GM18511 (cell line): ENCODE data around the gene CEP68.
"Not testable (repeated sequence)": the region's sequence is repeated elsewhere in the genome, so short reads cannot be mapped to it uniquely, and the experiment has no call there.

ENCODE experiments used
- ATAC-seq: cut with Tn5 transposase; IDR thresholded peaks from one replicate; pipeline ENCODE4 v1.9.1; 2021; ENCODE audit warnings: mild to moderate bottlenecking, moderate library complexity; ENCODE audit not compliant: unreplicated experiment

The CEP68 gene

DNA sequence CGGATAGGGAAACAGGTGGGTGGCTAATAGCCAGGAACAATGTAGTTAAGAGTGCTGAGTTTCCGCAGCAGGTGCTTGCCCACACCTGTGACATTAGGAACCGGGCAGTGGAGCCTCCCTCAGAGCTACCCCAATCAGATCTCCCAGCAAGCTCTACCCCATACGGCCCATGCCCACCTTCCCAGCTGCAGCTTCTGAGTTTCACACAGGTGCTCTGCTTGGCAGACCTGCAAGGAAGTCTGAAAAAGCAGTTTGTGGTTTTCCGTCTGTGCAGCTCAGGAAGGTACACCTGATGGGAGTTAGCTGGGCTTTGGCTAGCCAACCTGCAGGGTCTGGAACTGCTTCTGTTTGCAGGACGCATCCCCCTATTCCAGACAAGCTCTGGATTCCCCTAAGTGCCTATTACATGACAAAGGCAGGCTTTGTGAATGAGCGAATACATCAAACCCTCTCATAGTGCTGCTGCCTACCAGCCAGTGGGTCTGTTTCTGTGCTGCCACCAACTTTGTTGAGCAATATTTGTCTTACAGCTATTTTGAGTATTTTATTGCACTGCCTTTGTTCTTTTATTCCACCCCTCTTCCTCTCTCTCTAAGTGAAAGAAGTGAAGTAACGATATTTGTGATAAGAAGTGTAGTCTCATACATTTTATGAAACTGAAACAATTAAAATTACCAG lies 24.7 kb upstream of the CEP68 start:
- ATAC-seq: peak; percentile 27

DNA sequence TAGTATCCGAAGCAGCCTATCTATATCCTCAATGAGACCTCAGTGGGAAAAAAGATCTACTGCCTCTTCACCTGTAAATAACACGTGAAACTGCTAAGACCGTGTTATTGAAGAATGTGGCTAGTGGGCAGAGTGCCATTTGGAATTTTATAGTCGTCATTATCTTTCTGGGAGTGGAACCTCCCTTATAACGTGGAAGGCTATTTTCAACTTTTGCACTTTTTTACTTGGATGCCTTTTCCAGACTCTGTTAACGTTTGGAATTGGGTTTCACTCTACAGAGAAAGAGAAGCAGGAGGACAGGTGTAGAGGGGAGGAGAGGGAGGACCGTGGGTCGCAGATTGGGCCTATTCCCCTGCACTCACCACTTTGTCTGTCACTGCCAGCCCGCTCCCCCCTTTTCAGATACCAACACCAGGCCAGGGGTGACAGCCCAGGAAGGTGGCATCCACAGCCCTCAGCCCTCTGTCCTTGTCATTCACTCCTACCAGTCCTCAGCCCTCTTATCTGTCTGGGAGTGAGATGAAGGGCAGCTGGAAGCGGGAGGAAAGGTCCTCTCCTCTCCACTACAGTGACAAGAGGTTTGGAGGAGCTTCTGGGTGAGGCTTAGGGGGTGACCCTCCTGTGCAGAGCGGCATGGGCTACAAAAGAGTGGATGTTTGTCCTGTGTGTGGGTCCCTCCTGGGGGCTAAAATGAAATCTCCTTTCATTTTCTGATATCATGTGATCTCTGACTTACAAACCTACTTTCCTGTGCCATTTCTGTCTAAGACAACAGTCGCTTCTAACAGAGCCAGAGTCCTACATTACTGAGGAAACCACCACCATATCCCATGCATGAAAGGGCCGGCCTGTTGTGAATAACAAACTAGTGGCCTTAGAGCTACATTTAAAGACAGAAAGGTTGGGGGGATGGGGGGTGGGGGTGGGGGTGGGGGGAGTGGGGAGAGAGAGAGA lies 23.9 kb upstream of the CEP68 start:
- ATAC-seq: peak; percentile 42

DNA sequence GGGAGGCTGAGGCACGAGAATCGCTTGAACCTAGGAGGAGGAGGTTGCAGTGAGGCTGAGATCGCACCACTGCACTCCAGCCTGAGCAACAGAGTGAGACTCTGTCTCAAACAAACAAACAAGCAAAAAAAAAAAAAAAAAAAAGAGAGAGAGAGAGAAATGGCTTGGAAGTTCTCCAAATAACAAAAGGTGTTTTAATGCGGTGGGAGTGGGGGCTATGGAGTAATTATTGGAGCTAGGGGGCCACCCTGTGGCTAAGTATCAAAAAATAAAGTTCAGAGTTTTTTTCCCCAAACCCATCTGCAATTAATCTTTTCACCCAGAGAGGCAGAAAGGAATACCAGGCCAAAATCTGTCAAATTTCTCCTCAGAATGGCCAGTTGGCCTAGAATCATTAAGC lies 23.0 kb upstream of the CEP68 start:
- ATAC-seq: no peak

DNA sequence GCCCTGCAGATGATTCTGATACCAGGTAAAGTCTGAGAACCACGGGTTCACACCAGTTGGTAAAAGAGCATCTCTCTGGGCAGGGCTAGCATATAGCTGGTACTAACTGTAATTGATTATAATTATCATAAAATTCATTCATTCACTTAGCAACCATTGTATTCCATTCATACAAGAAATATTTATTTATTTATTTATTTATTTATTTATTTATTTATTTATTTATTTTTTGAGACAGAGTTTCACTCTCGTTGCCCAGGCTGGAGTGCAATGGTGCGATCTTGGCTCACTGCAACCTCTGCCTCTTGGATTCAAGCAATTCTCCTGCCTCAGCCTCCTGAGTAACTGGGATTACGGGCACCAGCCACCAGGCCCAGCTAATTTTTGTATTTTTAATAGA lies 22.5 kb upstream of the CEP68 start:
- ATAC-seq: not testable (repeated sequence)

DNA sequence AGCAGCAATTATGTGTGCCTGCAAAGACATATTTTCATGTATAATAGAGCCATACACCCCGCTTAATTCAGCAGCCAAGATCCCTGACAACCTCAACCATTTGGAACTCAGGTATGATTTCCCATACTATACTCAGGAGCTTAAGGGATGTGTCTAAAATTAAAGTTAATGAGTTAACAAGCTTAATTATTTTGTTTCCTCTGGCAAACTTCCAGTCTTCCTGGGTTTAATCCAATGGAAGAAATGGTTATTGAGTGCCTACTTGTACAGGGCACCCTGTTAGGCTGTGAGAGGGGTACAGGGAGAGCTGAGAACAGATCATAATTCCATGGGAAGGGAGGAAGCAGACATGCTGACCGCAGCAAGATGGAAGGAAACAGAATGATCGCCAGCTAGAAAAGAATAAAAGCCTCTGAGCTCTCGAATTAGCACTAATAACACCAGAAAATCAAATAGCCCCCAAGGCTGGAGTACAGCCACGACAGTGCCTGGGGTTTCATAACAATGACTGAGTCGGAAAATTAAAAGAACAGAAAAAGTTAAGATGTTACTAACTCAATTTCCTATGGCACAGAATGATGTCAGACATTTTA lies 20.8 kb upstream of the CEP68 start:
- ATAC-seq: no peak

DNA sequence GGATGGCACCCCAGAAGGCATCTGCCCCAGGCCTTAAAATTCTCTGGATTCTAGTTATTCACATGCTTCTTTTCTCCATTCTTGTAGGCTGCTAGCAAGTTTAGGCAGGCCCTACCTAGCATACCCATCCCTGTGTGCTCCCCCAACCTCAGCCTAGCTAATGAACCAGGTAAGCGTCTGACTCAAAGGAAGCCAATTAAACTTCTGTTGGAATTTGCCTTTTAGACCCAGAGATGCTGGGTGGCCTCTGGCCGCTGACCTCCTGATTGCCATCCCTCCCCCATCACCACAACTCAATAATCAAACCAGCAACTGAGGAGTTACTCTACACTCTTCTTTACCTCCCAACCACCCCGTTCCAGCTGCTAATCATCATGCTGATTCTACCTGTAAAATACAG lies 19.0 kb upstream of the CEP68 start:
- ATAC-seq: no peak

DNA sequence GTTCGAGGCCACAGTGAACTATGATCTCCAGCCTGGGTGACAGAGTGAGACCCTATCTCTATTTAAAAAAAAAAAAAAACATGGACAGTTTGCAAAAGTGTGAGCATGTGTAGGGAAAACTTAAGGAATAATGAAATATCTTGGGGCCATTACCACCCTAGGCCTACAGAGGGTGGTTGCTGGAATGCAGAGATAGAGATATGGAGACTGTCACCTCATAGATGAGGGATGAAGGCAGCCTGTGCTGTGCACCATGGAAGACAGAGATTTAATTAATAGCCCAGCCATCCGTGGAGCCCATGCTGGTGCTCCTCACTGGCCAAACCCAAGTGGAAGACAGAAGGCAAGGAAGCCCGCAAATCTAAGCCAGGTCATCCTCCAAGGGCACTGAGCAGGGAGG lies 16.6 kb upstream of the CEP68 start:
- ATAC-seq: no peak

DNA sequence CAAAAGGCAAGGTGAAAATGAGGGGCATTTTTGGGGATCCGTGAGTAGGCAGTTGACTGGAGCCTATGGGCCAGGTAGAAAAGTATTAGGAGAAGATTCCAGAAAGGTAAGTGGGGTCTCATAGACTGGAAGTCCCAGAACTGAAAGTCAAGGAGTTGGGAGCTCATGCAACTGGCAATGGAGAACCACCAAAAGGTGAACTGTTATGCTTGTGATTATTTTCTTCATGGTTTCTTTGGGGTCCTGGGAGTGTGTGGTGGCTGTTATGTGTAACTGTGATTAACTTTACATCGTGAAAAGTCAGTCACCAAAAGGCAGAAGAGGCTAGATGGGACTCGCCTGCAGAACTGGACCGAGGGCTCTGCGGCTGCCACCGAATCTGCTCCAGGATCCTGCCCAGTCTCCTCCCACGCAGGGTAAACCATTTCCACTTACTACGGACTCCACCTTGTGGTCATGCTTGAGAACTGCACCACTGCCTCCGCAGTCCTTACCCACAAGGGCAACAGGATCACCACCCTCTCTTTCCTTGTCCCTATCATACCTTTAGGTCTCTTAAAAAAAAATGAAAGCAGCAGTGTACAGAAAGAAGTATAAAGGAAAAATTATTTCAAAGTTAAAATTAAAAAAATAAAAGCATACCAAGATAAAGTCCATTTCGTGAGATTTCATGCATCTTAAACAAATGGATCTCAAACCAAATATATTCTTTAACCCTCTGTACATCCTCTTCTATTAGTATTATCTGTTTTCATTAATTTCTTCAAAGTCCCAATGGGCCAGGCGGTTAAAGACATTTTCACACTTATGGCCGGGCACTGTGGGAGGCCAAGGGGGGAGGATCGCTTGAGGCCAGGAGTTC lies 15.6 kb upstream of the CEP68 start:
- peak; percentile 90 for ATAC-seq

DNA sequence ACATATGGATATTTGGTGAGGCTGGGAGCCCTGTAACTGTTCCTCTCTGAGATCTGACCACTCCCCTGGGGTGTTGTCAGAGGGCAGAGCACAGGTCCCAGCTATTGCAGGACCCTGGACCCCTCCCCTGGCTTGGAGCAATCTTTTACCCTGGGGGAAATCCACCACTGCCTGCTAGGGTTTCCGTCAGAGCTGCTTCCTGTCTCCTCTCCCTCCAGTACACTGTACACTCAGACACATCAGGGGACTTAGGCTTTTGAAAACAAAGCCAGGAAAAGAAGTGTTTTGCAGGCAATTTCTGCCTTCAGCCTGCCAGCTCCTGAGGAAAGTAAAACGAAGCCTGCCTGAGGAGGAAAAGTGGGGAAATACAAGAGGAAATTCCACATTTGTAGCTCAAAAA lies 13.2 kb upstream of the CEP68 start:
- ATAC-seq: no peak

DNA sequence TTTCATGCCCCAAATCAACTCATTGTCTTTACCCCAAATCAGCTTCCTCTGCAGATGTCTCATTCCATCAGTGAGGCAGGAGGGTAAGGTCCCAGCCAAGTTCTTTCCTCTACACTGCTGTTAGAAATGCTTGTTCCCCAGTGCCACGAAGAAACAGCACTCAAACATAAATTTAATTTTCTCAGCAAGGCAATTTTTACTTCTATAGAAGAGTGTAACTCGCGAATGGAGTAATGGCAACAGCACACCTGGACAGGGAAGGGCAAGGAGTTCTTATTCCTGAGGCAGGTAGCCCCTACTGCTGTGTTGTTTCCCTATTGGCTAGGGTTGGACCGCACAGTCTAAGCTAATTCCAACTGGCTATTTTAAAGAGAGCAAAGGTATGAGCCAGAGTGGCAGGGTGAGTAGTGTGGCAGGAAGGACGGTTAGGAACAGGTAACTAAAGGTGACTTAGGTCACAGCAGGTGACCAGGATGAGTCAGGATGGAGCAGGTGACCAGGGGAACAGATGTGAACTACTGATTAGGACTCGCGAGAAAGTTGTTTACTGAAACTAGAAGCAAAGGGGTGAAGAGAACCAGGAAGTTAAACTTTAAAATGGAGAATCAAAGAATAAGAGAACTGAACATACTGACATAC lies 12.0 kb upstream of the CEP68 start:
- no peak for ATAC-seq

DNA sequence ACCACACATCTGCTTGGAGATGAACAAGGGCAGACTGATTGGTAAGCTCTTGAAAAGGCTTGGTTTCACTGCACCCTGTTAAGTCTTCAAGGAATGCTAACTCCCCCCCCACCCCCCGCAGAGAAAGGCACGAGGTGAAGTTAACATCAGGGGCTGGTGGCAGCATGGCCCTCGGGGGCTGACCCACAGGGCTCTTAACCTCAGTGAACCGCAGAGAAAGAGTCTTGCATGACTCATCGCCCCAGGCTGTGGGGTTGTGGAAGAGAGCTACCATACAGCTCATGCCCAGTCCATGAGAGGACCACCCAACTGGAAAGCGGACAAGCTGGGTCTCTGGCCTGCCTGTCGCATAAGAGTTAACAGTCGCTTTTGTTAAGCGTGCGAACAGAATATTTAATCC lies 10.6 kb upstream of the CEP68 start:
- ATAC-seq: no peak

DNA sequence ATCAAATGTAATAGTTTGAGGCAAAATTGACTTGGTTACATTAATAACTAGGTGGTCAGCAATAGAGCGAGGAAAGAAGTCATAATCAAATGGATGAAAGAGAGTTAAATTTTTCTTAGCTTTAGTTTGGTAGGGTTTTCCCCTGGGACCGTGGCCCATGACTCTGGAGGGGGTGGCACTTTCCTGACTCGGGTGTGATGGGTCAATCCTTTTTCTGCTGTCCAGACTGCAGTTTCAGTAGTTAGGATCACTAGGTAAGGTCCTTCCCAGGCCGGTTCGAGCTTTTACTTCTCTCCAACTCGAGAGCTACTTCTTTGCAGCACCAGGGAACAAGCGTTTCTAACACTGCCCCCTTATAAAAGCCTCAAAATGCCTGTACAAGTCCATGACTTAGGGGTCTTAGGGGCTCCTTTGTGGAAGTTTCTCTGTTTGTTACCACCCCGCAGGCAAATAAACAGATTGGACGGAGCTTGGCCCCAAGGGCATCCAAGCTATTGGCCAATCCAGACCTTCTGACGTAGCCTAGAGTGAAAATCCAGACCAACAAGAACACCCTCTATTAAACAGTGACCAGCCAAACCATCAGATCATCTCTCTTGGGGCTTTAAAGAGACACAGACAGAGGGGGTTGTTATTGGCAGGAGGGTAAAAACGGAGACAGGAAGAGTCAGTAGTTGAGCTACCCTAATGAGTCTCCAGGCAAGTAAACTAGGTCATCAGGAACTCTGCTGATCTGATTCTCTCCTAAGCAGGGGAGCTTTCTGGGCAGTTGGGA lies 9.4 kb upstream of the CEP68 start:
- ATAC-seq: no peak

DNA sequence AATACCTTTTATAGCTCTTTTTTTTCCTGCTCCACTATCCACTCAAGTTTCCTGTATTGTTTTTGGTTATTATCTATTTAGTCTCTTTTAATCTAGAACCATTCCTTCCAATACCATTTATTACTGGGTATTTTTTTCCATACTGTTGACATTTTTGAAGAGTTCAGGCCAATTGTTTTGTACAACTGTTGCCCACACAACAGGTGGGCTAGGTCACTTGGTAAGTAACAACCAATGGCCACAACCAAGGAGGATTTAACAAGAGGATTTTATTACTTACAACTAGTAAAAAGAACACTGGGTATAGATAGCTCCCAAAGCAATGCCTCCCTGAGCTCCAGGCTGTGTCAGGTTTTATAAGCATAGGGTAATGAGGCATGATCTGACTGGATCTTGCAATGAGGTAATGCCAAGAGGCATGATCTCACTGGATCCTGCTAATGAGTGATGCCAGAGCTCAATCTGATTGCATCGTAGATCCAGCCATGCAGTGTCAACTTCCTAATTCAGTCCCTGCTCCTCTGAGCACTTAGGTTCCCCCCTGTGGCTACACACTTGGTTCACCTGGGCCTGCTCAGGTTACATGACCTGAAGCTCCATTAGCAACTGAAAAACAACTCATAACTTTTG lies 7.1 kb upstream of the CEP68 start:
- ATAC-seq: no peak

DNA sequence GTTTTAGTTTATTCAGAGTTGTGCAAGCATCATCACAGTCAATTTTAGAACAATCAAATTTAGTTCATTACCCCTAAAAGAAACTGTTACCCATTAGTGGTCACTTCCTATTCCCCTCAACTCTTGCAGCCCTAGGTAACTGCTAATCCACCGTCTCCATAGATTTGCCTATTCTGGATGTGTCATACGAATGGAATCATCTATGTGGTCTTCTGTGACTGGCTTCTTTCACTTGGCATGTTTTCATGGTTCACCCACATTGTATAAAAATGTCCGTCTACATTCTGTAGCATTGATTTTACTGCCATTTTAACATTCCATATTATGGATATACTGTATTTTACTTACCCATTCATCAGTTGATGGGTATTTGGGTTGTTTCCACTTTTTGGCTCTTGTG lies 5.3 kb upstream of the CEP68 start:
- ATAC-seq: no peak

DNA sequence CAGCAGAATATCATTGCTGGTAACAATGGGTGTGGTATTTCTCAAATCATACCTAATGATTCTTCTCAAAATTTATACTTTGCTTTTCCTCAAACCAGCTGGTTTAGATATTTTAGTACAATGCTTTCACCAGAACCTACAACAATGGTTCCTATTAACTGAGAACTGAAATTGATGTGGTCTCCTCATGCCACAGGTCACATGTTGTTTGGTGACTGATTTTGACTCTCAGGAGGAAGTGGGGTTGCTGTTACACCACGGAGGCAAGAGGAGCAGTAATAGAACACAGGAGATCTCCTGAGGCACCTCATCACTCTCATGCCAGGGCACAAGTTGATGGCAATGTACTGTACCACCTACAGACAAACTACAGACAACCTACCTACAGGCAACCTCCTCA lies 3.0 kb upstream of the CEP68 start:
- peak; percentile 58 for ATAC-seq

DNA sequence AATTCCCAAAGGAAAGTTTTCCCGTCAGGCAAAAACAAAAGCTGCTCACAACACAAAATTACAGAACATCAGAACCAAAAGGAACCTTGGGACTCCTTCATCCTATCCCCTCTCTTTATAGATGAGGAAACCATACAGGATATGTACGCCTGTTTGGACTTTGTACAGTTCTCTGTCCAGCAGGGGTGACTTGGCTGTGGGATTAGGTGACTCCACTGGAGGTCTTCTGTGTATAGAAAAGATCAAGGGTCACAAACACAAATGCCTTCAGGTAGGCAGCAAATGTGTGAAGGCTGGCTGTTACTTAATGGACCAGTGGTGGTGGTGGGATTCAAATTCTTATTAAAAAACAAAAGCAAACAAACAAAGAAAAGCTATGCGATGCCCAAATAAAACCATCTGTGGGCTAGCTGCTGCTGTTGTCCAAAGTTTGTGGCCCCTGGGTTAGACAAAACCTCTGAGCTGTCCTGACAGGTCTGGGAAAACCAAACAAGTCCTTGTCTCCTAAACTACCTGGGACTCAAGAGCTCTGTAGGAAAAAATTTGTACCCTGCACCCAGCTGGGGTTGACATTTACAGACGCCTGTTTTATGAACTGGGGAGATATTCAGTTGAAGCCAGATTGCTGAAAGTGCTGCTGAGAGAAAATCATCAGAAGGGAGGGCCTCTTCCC lies 1.3 kb upstream of the CEP68 start:
- ATAC-seq: no peak

DNA sequence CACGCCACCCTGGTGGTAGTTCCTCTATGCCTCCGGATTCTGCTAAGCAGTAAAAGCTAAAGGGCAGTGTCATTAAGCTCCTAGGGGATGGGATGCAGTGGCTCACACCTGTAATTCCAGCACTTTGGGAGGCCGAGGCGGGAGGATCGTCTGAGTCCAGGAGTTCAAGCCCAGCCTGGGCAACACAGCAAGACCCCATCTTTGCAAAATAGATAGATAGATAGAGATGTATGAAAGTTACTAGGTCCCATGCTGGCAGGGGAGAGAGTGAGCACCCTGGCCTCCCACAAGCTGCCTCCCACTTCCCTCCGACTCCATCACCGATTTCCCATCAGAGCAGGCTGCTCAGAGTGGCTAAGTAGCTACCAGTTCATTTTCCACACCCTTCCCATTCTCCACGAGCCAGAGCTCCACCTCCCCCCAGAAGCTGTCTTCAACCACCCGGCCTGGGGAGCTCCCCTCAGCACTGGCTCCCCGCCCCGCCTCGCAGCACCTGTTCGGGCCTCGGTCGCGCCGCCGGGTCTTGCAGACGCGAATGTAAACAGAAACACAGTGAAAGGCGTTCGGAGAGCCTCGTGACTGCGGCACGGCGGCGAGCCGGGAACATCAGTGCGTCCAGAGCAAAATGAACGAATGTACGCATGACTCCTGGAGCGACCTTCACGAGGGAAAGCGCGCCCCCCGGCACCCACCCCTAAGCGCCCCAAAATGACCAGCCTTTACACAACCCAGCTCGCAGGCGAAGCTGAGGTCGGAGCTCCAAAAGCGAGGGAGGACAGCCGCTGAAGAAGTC lies 598 bp upstream of the CEP68 start:
- ATAC-seq: peak; percentile 40

DNA sequence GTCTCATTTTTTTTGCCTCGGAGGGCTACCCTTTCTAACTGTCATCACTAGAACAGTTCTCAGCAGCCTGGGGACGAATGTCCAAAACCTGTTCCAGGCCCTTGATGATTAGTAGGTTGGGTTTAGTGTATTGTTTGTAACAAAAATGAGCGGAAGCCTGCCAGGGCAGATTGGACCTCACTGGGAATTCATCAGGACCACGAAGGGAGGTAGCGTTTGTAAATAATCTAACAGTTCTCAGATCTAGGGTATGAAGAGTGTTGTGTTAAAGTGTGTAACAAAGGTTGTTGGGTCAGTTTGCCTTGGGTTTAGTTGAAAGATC lies 799 bp downstream of the CEP68 start:
- ATAC-seq: no peak
